Activated naive CD4-positive, alpha-beta T cell treated with anti-CD3 and anti-CD28 coated beads for 36 hours (primary cell): ENCODE measurements around the gene ETS1. TPM values are rescaled to one million over a fixed set of nuclear protein-coding genes. Genes with fewer than 3 reads are reported as not detected.

Experiments
- CTCF ChIA-PET: fragments of 350-600 bp; sonication (Branson Sonifier 250); formaldehyde crosslinking; loops from one replicate; lab custom pipeline; 2021; ENCODE audit warnings: antibody characterized with exemption; lab: Charles Lee
- DNase-seq: peaks from one replicate; pipeline ENCODE4 v3.0.0-alpha.2; 2020
- H3K27ac Mint-ChIP-seq: one replicate; pipeline ENCODE4 v1.8.0; 2021; ENCODE audit warnings: mild to moderate bottlenecking, mixed read lengths
- H3K27me3 Mint-ChIP-seq: one replicate; pipeline ENCODE4 v1.8.0; 2021; ENCODE audit warnings: low read depth, mixed read lengths
- H3K36me3 Mint-ChIP-seq: one replicate; pipeline ENCODE4 v1.8.0; 2021; ENCODE audit warnings: low read depth, mixed read lengths
- H3K4me1 Mint-ChIP-seq: one replicate; pipeline ENCODE4 v1.8.0; 2021; ENCODE audit warnings: low read depth, mixed read lengths
- H3K4me3 Mint-ChIP-seq: one replicate; pipeline ENCODE4 v1.8.0; 2021; ENCODE audit warnings: mild to moderate bottlenecking, moderate library complexity, mixed read lengths
- H3K9me3 Mint-ChIP-seq: one replicate; pipeline ENCODE4 v1.8.0; 2021; ENCODE audit warnings: mixed read lengths
- intact Hi-C: fragments of 100-400 bp; cut with micrococcal nuclease; formaldehyde crosslinking; loops from one replicate; pipeline ENCODE4 v1.15.1; 2023
- total RNA-seq, 2 experiments: library from RNA; stranded (reverse); gene quantifications; one replicate each; pipeline ENCODE4 v1.2.3, GENCODE V29; 2021

ETS1 gene
- total RNA-seq, 2 experiments from 2014 or later = 336 to 338 TPM

GRCh38 chr11:128575174-128575960 lies 12.0 kb downstream of the ETS1 start:
- intact Hi-C loops = no loop called here
- CTCF ChIA-PET = interaction anchor here (0.6 to 0.9 kb wide), 2 partner anchors 21 to 55 kb away, joined by 4 to 7 read pairs; no protein-coding TSS in a partner anchor
- H3K9me3 Mint-ChIP-seq = peaks cover 2% of the 10 kb centered on the region
- H3K4me1 Mint-ChIP-seq = peaks cover 64% of the 10 kb centered on the region
- H3K27me3 Mint-ChIP-seq = no peaks in the 10 kb centered on the region
- no peaks in the 10 kb centered on the region for H3K36me3 Mint-ChIP-seq
- no peak for DNase-seq
- no peak overlapping the region for H3K4me3 Mint-ChIP-seq
- no peak overlapping the region for H3K27ac Mint-ChIP-seq

DNA sequence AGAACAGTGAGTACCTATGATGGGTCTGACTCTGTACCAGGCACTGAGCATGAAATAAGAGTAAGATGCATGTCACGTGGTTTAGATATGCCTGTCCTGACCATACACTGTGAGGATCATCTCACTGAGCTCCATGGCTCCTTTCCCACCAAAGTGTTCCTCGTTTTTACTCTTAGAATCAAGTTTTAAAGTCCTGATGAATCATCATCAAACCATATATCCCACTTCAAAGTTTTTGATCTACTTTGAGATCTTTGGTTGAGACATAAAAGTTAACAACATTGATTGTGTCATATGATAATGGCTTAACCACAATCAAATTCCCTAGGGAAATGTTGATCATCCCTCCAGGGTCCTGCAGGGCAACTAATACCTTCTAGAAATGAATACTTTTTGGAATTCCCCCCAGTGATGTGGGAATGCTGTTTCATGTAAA lies 12.8 kb downstream of the ETS1 start:
- peaks cover 59% of the 10 kb centered on the region for H3K4me1 Mint-ChIP-seq
- CTCF ChIA-PET = no interaction called here
- no peaks in the 10 kb centered on the region for H3K27me3 Mint-ChIP-seq
- no peak overlapping the region for H3K4me3 Mint-ChIP-seq
- peaks cover 2% of the 10 kb centered on the region for H3K9me3 Mint-ChIP-seq
- H3K27ac Mint-ChIP-seq = no peak overlapping the region
- intact Hi-C loops = no loop called here
- no peak for DNase-seq
- H3K36me3 Mint-ChIP-seq = no peaks in the 10 kb centered on the region

GRCh38 chr11:128573638-128574037 lies 13.7 kb downstream of the ETS1 start:
- H3K4me3 Mint-ChIP-seq = no peak overlapping the region
- peaks cover 59% of the 10 kb centered on the region for H3K4me1 Mint-ChIP-seq
- no peak for DNase-seq
- CTCF ChIA-PET = no interaction called here
- intact Hi-C loops = no loop called here
- H3K36me3 Mint-ChIP-seq = no peaks in the 10 kb centered on the region
- peaks cover 2% of the 10 kb centered on the region for H3K9me3 Mint-ChIP-seq
- H3K27ac Mint-ChIP-seq = no peak overlapping the region
- no peaks in the 10 kb centered on the region for H3K27me3 Mint-ChIP-seq

- no peak overlapping the region for H3K27ac Mint-ChIP-seq
Measured at GRCh38 chr11:128572965-128573364, 14.4 kb downstream of the ETS1 start.

DNA sequence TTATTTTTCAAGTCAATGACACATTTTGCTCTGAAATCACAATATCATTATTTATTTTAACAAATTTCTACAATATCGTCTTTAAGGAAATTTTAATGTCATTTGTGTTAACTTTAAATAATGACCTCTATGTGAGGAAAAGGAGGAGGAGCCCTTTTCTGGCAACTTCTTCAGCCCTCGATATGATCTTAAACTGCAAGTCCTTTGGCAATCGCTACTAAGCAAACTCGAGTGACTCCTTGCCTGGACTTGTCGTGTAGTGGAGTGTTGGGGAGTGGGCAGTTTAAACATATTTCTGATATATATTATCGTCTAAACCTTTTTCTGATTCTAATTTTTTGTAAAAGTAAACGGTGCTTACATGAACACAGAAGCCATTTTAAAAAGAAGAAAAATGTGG lies 16.7 kb downstream of the ETS1 start:
- intact Hi-C loops = no loop called here
- DNase-seq = no peak
- CTCF ChIA-PET = no interaction called here
- H3K4me3 Mint-ChIP-seq = no peak overlapping the region
- H3K36me3 Mint-ChIP-seq = no peaks in the 10 kb centered on the region
- H3K27ac Mint-ChIP-seq = no peak overlapping the region
- H3K27me3 Mint-ChIP-seq = no peaks in the 10 kb centered on the region
- peaks cover 2% of the 10 kb centered on the region for H3K9me3 Mint-ChIP-seq
- H3K4me1 Mint-ChIP-seq = peaks cover 45% of the 10 kb centered on the region

More at GRCh38 chr11:128572965-128573364, 14.4 kb downstream of the ETS1 start:
- Mint-ChIP-seq H3K36me3 (no peaks in the 10 kb centered on the region), H3K27me3 (no peaks in the 10 kb centered on the region), H3K9me3 (peaks cover 2% of the 10 kb centered on the region), H3K4me1 (peaks cover 63% of the 10 kb centered on the region), H3K4me3 (no peak overlapping the region)
- intact Hi-C loops = no loop called here
- DNase-seq = no peak
- CTCF ChIA-PET = no interaction called here

GRCh38 chr11:128569291-128569690 lies 18.1 kb downstream of the ETS1 start:
- peaks cover 31% of the 10 kb centered on the region for H3K4me1 Mint-ChIP-seq
- H3K4me3 Mint-ChIP-seq = no peak overlapping the region
- no peak overlapping the region for H3K27ac Mint-ChIP-seq
- H3K36me3 Mint-ChIP-seq = no peaks in the 10 kb centered on the region
- H3K9me3 Mint-ChIP-seq = peaks cover 2% of the 10 kb centered on the region
- H3K27me3 Mint-ChIP-seq = no peaks in the 10 kb centered on the region
- CTCF ChIA-PET = no interaction called here
- no peak for DNase-seq
- intact Hi-C loops = loop anchor here (1.0 kb wide), 1 partner anchor 10 kb away; no protein-coding TSS in a partner anchor

- DNase-seq = peak; percentile 64
- intact Hi-C loops = no loop called here
- peaks cover 28% of the 10 kb centered on the region for H3K4me1 Mint-ChIP-seq
- peaks cover under 1% of the 10 kb centered on the region for H3K9me3 Mint-ChIP-seq
- H3K4me3 Mint-ChIP-seq = no peak overlapping the region
- H3K27ac Mint-ChIP-seq = no peak overlapping the region
- CTCF ChIA-PET = no interaction called here
- H3K36me3 Mint-ChIP-seq = no peaks in the 10 kb centered on the region
- H3K27me3 Mint-ChIP-seq = no peaks in the 10 kb centered on the region
Measured at GRCh38 chr11:128568166-128568778, 19.1 kb downstream of the ETS1 start.

GRCh38 chr11:128567130-128567529 lies 20.2 kb downstream of the ETS1 start:
- H3K36me3 Mint-ChIP-seq = no peaks in the 10 kb centered on the region
- no peak overlapping the region for H3K4me3 Mint-ChIP-seq
- no peaks in the 10 kb centered on the region for H3K27me3 Mint-ChIP-seq
- intact Hi-C loops = no loop called here
- no peak for DNase-seq
- CTCF ChIA-PET = interaction anchor here (0.5 to 0.7 kb wide), 2 partner anchors 10 to 62 kb away, joined by 3 read pairs; no protein-coding TSS in a partner anchor
- peaks cover 22% of the 10 kb centered on the region for H3K4me1 Mint-ChIP-seq
- no peaks in the 10 kb centered on the region for H3K9me3 Mint-ChIP-seq
- no peak overlapping the region for H3K27ac Mint-ChIP-seq

GRCh38 chr11:128565881-128566280 lies 21.5 kb downstream of the ETS1 start:
- H3K36me3 Mint-ChIP-seq = no peaks in the 10 kb centered on the region
- H3K9me3 Mint-ChIP-seq = no peaks in the 10 kb centered on the region
- DNase-seq = no peak
- H3K27me3 Mint-ChIP-seq = no peaks in the 10 kb centered on the region
- no peak overlapping the region for H3K27ac Mint-ChIP-seq
- H3K4me1 Mint-ChIP-seq = peaks cover 24% of the 10 kb centered on the region
- intact Hi-C loops = no loop called here
- H3K4me3 Mint-ChIP-seq = no peak overlapping the region
- CTCF ChIA-PET = no interaction called here

- CTCF ChIA-PET = no interaction called here
- intact Hi-C loops = no loop called here
- H3K27me3 Mint-ChIP-seq = no peaks in the 10 kb centered on the region
- H3K9me3 Mint-ChIP-seq = no peaks in the 10 kb centered on the region
- H3K36me3 Mint-ChIP-seq = no peaks in the 10 kb centered on the region
- DNase-seq = no peak
- H3K27ac Mint-ChIP-seq = no peak overlapping the region
- no peak overlapping the region for H3K4me3 Mint-ChIP-seq
- H3K4me1 Mint-ChIP-seq = peaks cover 33% of the 10 kb centered on the region
Measured at GRCh38 chr11:128564642-128565245, 22.6 kb downstream of the ETS1 start.

DNA sequence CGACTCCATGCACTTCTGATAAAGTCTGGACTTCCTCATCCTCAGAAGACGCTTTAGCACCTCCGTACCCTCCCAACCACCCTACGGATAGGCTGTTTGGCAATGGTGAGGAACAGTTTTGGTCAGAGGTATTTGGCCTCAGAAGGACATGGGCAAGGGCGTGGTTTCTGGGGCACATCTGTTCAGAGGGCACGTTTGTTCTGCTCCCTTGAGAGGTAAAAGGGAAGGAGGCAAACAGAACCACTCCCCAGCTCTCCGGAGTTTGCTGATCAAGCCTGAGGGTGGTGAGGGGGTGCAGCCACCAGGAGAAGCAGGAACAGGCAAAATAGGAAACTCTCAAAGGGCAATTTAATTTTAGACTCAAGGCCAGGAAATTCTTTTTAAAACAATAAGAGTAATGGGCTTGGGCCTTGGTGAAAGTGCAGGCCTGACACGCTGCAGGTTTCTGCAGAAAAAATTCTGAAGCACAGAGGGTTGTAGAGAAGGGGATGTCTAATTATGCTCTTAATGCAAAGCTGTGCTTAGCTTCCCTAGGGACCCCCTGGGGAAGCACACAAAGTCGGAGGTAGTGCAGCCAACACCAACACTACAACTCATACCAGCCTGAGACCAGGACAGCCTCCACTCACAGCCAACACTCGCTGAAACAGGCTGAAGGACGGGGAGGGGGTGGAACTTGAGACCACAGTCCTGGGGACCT lies 23.3 kb downstream of the ETS1 start:
- no peaks in the 10 kb centered on the region for H3K27me3 Mint-ChIP-seq
- CTCF ChIA-PET = no interaction called here
- peaks cover 34% of the 10 kb centered on the region for H3K4me1 Mint-ChIP-seq
- H3K4me3 Mint-ChIP-seq = no peak overlapping the region
- H3K9me3 Mint-ChIP-seq = no peaks in the 10 kb centered on the region
- no peaks in the 10 kb centered on the region for H3K36me3 Mint-ChIP-seq
- intact Hi-C loops = no loop called here
- no peak overlapping the region for H3K27ac Mint-ChIP-seq
- DNase-seq = no peak

DNA sequence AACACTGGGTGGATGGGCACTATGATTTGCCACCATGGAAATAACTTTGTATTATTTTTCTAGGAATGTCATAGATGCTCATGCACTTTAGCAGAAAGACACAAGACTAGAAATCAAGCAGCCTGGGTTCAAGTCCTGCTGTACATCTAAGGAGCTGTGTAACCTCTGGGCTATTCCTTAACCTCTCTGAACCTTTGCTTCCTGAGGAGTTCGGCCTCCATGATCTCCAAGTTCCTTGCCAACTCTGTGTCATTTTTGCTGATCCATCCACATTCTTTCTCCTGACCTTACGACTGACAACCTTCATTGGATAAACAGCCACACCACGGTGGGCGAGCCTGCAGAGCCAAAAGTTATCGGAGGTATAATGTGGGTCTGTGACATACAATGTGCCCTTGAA lies 24.1 kb downstream of the ETS1 start:
- no peaks in the 10 kb centered on the region for H3K36me3 Mint-ChIP-seq
- H3K4me3 Mint-ChIP-seq = no peak overlapping the region
- no peaks in the 10 kb centered on the region for H3K9me3 Mint-ChIP-seq
- no peak for DNase-seq
- no peaks in the 10 kb centered on the region for H3K27me3 Mint-ChIP-seq
- H3K27ac Mint-ChIP-seq = no peak overlapping the region
- CTCF ChIA-PET = no interaction called here
- intact Hi-C loops = no loop called here
- peaks cover 30% of the 10 kb centered on the region for H3K4me1 Mint-ChIP-seq
